GM18517 (cell line): ENCODE results near the gene GRIA2.
"Not testable (repeated sequence)": the region's sequence is repeated elsewhere in the genome, so short reads cannot be mapped to it uniquely, and the experiment has no call there.

Source experiments
- ATAC-seq: cut with Tn5 transposase; IDR thresholded peaks from one replicate; pipeline ENCODE4 v1.9.1; 2021; ENCODE audit warnings: mild to moderate bottlenecking, moderate library complexity; ENCODE audit not compliant: unreplicated experiment

GRIA2 gene

GRCh38 chr4:157258165-157258564 lies 37.6 kb downstream of the GRIA2 start:
- ATAC-seq = not testable (repeated sequence)

DNA sequence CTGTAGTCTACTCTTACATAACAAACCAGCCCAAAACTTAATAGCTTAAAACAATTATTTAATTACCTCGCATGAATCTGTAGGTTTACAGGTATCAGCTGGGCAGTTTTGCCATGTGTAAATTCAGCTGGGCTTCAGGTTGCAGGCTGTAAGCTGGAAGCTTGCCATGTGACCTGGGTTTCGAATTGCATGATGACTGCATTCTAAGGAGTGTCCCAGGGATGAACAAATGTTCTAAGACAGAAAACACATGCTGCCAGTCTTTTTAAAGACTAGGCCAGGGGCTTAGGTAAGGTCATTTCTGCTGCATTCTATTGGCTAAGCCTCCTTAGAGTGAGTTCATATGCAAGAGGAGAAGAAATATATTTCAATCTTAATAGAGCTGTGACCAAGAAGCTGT lies 44.8 kb downstream of the GRIA2 start:
- ATAC-seq = no peak

GRCh38 chr4:157270108-157270507 lies 49.6 kb downstream of the GRIA2 start:
- ATAC-seq = no peak

DNA sequence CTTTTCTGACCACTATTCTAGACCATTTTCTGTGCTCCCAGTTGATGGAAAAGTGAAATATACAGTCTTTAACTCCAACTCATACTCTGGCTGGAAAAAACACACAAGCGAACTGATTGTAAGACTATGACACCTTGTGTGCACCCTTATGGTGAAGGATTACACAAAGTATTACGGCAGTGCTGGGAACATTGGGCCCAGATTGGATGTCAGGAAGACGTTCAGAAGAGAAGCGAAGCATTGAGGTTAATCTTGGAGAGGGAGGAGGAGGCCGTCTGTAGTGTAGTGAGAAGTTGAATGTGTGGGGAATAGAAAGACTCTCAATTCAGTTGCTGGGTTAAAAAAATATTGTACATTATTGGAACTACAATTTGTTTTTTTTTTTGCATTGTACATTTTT lies 50.0 kb downstream of the GRIA2 start:
- no peak for ATAC-seq

GRCh38 chr4:157271166-157271869 lies 50.8 kb downstream of the GRIA2 start:
- ATAC-seq = no peak

DNA sequence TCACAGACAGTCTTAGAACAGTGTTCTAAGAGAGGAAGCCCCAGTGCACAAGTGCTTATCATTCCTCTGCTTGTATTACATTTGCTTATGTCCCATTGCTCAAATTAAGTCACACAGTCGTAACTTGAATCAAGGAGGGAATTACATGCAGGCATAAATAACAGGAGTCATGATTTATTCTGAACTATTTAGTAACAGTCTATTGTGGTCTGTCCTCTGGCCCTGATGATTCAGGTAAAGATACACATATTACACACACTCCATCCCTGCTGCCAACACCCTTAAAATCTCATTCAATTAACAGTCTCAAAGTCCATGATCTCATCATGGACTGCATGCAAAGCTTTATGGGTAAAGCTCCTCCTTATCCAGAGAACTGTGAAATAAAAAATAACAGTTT lies 60.1 kb downstream of the GRIA2 start:
- ATAC-seq = no peak

DNA sequence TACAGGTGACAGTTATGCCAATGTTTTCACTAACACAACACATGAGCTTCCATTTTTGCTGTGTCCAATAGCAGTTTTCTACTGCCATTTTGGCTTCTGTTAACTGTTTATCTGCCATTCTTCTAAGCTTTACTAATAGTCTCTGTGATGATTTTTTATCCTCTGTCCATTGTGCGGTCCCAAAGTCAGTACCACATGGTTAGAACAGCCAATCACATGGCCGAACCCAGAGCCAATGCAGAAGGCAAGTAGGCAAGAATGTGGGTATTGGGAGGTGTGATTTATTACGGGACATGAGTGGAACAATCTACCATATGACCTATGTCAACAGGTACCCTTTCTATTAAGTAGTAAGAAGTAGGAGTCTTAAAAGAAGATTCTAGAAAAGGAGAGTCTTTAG lies 61.5 kb downstream of the GRIA2 start:
- no peak for ATAC-seq

GRCh38 chr4:157287445-157287844 lies 66.9 kb downstream of the GRIA2 start:
- no peak for ATAC-seq

- no peak for ATAC-seq
Measured at GRCh38 chr4:157290622-157291021, 70.1 kb downstream of the GRIA2 start.

- no peak for ATAC-seq
Measured at GRCh38 chr4:157291071-157291470, 70.5 kb downstream of the GRIA2 start.

DNA sequence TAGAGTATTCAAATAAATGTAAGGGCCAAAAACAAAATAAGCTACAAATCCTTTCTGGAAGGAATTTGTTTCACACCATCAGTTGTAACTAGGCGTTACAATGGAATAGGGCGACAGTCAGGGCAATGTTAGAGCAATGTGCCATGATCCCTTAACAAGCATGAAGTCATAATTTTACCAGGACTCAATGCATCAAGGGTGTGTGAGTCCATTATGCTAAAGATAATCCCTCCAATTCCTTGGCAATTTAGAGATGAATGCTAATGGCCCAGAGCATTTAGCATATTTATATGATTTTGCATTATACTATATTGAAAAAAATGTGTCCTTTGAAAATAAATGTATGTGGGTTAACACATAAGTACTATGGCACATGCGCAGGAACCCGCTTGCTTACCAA lies 73.1 kb downstream of the GRIA2 start:
- ATAC-seq = no peak

GRCh38 chr4:157294575-157294974 lies 74.0 kb downstream of the GRIA2 start:
- ATAC-seq = no peak

- no peak for ATAC-seq
Measured at GRCh38 chr4:157300701-157301100, 80.2 kb downstream of the GRIA2 start.

DNA sequence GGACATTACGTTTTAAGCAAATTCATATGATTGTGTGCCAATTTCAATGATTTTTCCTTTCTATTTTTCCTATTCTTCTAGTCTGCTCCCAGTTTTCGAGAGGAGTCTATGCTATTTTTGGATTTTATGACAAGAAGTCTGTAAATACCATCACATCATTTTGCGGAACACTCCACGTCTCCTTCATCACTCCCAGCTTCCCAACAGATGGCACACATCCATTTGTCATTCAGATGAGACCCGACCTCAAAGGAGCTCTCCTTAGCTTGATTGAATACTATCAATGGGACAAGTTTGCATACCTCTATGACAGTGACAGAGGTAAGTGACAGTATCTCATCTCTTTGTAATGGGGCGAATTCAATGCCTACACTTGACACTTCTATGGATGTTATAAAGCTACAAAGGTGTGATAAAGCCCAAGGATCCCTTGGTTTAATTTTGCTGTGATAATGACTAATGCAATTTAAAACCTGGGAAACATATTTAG lies 83.0 kb downstream of the GRIA2 start:
- no peak for ATAC-seq

- no peak for ATAC-seq
Measured at GRCh38 chr4:157304769-157305168, 84.2 kb downstream of the GRIA2 start.

DNA sequence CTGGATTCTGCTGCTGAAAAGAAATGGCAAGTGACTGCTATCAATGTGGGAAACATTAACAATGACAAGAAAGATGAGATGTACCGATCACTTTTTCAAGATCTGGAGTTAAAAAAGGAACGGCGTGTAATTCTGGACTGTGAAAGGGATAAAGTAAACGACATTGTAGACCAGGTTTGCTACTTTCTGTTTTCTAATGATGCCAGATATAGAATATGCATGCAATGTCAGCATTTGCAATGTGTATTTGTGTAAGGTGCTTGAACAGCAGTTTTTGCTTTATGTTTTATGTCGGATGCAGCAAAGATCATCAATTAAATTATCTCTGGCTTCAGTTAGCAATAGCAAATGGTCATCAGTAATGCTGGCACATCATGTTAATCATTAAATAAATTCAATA lies 92.2 kb downstream of the GRIA2 start:
- no peak for ATAC-seq

- no peak for ATAC-seq
Measured at GRCh38 chr4:157314906-157315305, 94.4 kb downstream of the GRIA2 start.

- no peak for ATAC-seq
Measured at GRCh38 chr4:157315968-157316367, 95.4 kb downstream of the GRIA2 start.

DNA sequence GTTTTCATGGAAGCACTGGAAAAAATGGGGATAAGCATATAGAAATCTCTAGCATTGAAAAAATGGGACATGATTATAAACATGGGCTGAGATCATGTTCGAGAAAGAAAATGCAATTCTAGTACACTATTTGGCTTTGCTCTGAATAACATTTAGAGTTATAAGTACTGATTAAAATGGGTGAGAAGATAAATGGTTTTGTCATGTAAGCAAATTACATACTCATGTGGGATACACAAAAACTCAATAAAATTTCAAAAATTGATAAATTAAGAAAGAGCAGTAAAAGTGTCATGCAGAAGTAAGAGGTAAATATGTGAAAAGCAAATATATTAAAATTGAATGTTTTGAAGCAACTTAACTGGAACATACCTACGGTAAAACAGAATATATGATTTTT lies 99.6 kb downstream of the GRIA2 start:
- no peak for ATAC-seq

- ATAC-seq = no peak
Measured at GRCh38 chr4:157327666-157328065, 107.1 kb downstream of the GRIA2 start.

DNA sequence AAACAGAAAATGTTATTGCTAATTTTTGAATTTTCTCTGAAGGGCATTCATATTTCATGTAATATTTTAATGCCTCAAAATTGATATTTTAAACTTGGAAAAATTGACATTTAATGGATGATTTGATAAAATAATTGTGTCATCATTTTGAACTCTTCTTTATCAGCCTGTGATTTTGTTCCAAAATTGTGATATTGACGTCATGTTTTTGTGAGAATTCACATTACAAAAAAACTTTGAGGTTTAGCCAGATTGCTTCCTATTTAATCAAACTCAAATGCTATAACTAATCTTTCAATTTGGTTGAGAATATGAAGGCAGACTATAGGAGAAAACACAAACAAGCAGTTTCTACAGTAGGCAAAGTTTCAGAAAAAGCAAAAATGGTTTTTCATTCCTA lies 137.4 kb downstream of the GRIA2 start:
- ATAC-seq = no peak

GRCh38 chr4:157358439-157358838 lies 137.9 kb downstream of the GRIA2 start:
- ATAC-seq = no peak

DNA sequence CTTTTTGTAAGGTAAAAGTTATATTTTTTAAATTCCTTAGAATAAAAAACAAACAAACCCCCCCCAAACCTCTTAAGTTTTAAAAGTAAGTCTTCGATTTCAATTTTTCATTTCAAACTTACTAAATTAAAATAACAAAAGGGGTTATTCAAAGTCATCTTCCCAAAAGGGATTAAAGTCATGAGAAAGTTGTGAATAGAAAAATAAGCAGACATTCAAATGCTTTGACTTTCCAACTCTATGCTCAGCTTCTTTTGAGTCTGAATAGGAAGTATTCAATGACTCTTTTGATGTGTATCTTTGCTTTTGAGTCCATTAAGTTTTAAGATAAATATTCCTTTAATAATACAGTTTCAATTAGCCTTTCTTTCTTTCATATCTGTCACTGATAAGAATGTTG lies 138.3 kb downstream of the GRIA2 start:
- no peak for ATAC-seq
